OCI-M1 (cell line): ENCODE results near the gene F11.
"Not testable (repeated sequence)": the region's sequence is repeated elsewhere in the genome, so short reads cannot be mapped to it uniquely, and the experiment has no call there.

Source experiments
- DNase-seq: peaks from one replicate; lab custom pipeline; 2025; lab: John Stamatoyannopoulos, UW

F11 gene

GRCh38 chr4:186265683-186266652 is at the start of gene F11:
F11 (plus strand) TSS chr4:186266189; CDS start chr4:186267137, 948 bp downstream.
- DNase-seq, result no peak

GRCh38 chr4:186216465-186217024 is 49.4 kb upstream of the F11 start:
- no peak for DNase-seq

- peak; percentile 46 for DNase-seq
These were observed 48.2 kb upstream of the F11 start for GRCh38 chr4:186217733-186218293.

GRCh38 chr4:186221624-186222023 is 44.4 kb upstream of the F11 start:
- DNase-seq, result no peak

- no peak for DNase-seq
These were observed 40.1 kb upstream of the F11 start for GRCh38 chr4:186225848-186226247.

GRCh38 chr4:186226521-186227189 is 39.3 kb upstream of the F11 start:
- no peak for DNase-seq

- no peak for DNase-seq
These were observed 38.8 kb upstream of the F11 start, which contains the start of gene KLKB1 for GRCh38 chr4:186227221-186227620. KLKB1 (plus strand) TSS chr4:186227507; CDS start chr4:186228196, 689 bp downstream.

GRCh38 chr4:186227744-186228513 is 38.1 kb upstream of the F11 start:
- no peak for DNase-seq

GRCh38 chr4:186228514-186228894 is 37.5 kb upstream of the F11 start:
- DNase-seq, result no peak

- DNase-seq, result no peak
These were observed 31.6 kb upstream of the F11 start for GRCh38 chr4:186234367-186234766.

GRCh38 chr4:186236126-186236525 is 29.9 kb upstream of the F11 start:
- DNase-seq, result no peak

- DNase-seq, result no peak
These were observed 25.5 kb upstream of the F11 start for GRCh38 chr4:186240452-186240847.

GRCh38 chr4:186240848-186241491 is 25.0 kb upstream of the F11 start:
- DNase-seq, result no peak

GRCh38 chr4:186241616-186242015 is 24.4 kb upstream of the F11 start:
- no peak for DNase-seq

GRCh38 chr4:186242031-186242430 is 24.0 kb upstream of the F11 start:
- DNase-seq, result not testable (repeated sequence)

GRCh38 chr4:186243331-186243730 is 22.7 kb upstream of the F11 start:
- no peak for DNase-seq

- DNase-seq, result no peak
These were observed 21.2 kb upstream of the F11 start for GRCh38 chr4:186244835-186245234.

GRCh38 chr4:186247062-186247752 is 18.8 kb upstream of the F11 start:
- DNase-seq, result not testable (repeated sequence)

GRCh38 chr4:186248643-186249042 is 17.3 kb upstream of the F11 start:
- no peak for DNase-seq
